Fibroblast of peridontal ligament (primary cell): ENCODE results near the gene TSPAN18.
A peak's percentile ranks its signal among the peaks of the same experiment; 100 is the strongest.

Experiments used
- DNase-seq: peaks from one replicate; pipeline ENCODE4 v3.0.0-alpha.2; 2010; ENCODE audit errors: extremely low read depth

TSPAN18 gene

GRCh38 chr11:44848203-44848962 lies 121.6 kb downstream of the TSPAN18 start:
- DNase-seq: no peak

GRCh38 chr11:44848963-44849350 lies 122.2 kb downstream of the TSPAN18 start:
- DNase-seq: no peak

- no peak for DNase-seq
Observed at GRCh38 chr11:44849424-44849823, 122.7 kb downstream of the TSPAN18 start.

GRCh38 chr11:44849922-44850321 lies 123.2 kb downstream of the TSPAN18 start:
- DNase-seq: no peak

- DNase-seq: no peak
Observed at GRCh38 chr11:44851496-44851895, 124.7 kb downstream of the TSPAN18 start.

GRCh38 chr11:44852159-44852747 lies 125.5 kb downstream of the TSPAN18 start:
- DNase-seq: no peak

- DNase-seq: no peak
Observed at GRCh38 chr11:44852952-44853351, 126.2 kb downstream of the TSPAN18 start.

- DNase-seq: no peak
Observed at GRCh38 chr11:44853666-44854065, 126.9 kb downstream of the TSPAN18 start.

- DNase-seq: no peak
Observed at GRCh38 chr11:44854086-44854485, 127.3 kb downstream of the TSPAN18 start.

GRCh38 chr11:44854741-44855492 lies 128.2 kb downstream of the TSPAN18 start:
- peak; percentile 12 for DNase-seq

- no peak for DNase-seq
Observed at GRCh38 chr11:44855493-44855849, 128.7 kb downstream of the TSPAN18 start.

- no peak for DNase-seq
Observed at GRCh38 chr11:44857490-44858090, 130.8 kb downstream of the TSPAN18 start.

GRCh38 chr11:44858796-44859527 lies 132.2 kb downstream of the TSPAN18 start:
- DNase-seq: no peak

GRCh38 chr11:44859528-44859925 lies 132.8 kb downstream of the TSPAN18 start:
- no peak for DNase-seq

- DNase-seq: no peak
Observed at GRCh38 chr11:44860346-44860745, 133.6 kb downstream of the TSPAN18 start.

- DNase-seq: peak; percentile 98
Observed at GRCh38 chr11:44861849-44862557, 135.2 kb downstream of the TSPAN18 start.

- DNase-seq: no peak
Observed at GRCh38 chr11:44862558-44863101, 135.9 kb downstream of the TSPAN18 start.

- DNase-seq: peak; percentile 17
Observed at GRCh38 chr11:44863231-44863630, 136.5 kb downstream of the TSPAN18 start.

- no peak for DNase-seq
Observed at GRCh38 chr11:44865866-44866272, 139.1 kb downstream of the TSPAN18 start.

GRCh38 chr11:44866286-44866685 lies 139.5 kb downstream of the TSPAN18 start:
- DNase-seq: no peak

- DNase-seq: no peak
Observed at GRCh38 chr11:44868021-44868420, 141.3 kb downstream of the TSPAN18 start.
